GM12878 (cell line): ENCODE results near the gene DIO1. TPM values are rescaled to one million over a fixed set of nuclear protein-coding genes. Genes with fewer than 3 reads are reported as not detected.
"Not testable (repeated sequence)": the region's sequence is repeated elsewhere in the genome, so short reads cannot be mapped to it uniquely, and the experiment has no call there.

Experiments
- ATAC-seq: fragments of 200-7000 bp; cut with Tn5 transposase; 3 replicates; pipeline ENCODE4 v1.9.1; 2020; ENCODE audit warnings: mild to moderate bottlenecking, moderate library complexity
- BruUV-seq: library from RNA; stranded (reverse); fragments of 400-500 nt; replicated peaks from 2 replicates; lab custom pipeline; 2021; lab: Mats Ljungman, UMichigan
- CTCF ChIA-PET: fragments of 300-600 bp; sonication (Branson Sonifier 250); formaldehyde crosslinking; extraction: SDS; loops from one replicate; lab custom pipeline; 2021; ENCODE audit warnings: inconsistent platforms; lab: Yijun Ruan, JAX
- POLR2A ChIA-PET: fragments of 350-600 bp; formaldehyde crosslinking; extraction: SDS; loops from one replicate; lab custom pipeline; 2021; ENCODE audit warnings: inconsistent platforms; lab: Charles Lee
- RAD21 ChIA-PET: fragments of 300-600 bp; sonication (Branson Sonifier 250); formaldehyde crosslinking; loops from one replicate; lab custom pipeline; 2023; ENCODE audit warnings: antibody characterized with exemption; ENCODE audit not compliant: unreplicated experiment; lab: Charles Lee
- SMC1A ChIA-PET: fragments of 300-600 bp; sonication (Branson Sonifier 250); formaldehyde crosslinking; loops from one replicate; lab custom pipeline; 2023; ENCODE audit not compliant: unreplicated experiment, uncharacterized antibody; lab: Charles Lee
- DNase-seq: peaks from one replicate; pipeline ENCODE4 v3.0.0-alpha.2; 2011; ENCODE audit warnings: low read depth, low spot score
- FAIRE-seq: peaks from 3 replicates; lab custom pipeline; 2011; peaks lifted over from hg19 to GRCh38; lab: Jason Lieb, UNC
- H2AFZ ChIP-seq: 2 replicates; pipeline ENCODE4 v1.6.0; 2011; ENCODE audit warnings: low read depth, low read length, control low read depth; ENCODE audit not compliant: control insufficient read depth
- H3K27ac ChIP-seq: 2 replicates; pipeline ENCODE4 v1.5.1; 2011; ENCODE audit warnings: control low read depth; ENCODE audit not compliant: control insufficient read depth, insufficient read depth
- H3K27me3 ChIP-seq, 2 experiments: replicated peaks in 1 of 2; 2 replicates each; pipeline versions ENCODE4 v1.6.0 to v1.6.1; 2011; ENCODE audit warnings: low read length in 1 of 2; ENCODE audit not compliant: control insufficient read depth in 2 of 2, insufficient read depth in 2 of 2
- H3K36me3 ChIP-seq, 2 experiments: 2 replicates each; pipeline ENCODE4 v1.5.1; 2011; ENCODE audit warnings: low read length in 1 of 2; ENCODE audit not compliant: control insufficient read depth in 2 of 2, insufficient read depth in 2 of 2
- H3K4me1 ChIP-seq: 2 replicates; pipeline ENCODE4 v1.6.1; 2011; ENCODE audit warnings: mild to moderate bottlenecking, low read length, moderate library complexity, mixed read lengths; ENCODE audit not compliant: control insufficient read depth, insufficient read depth
- H3K4me2 ChIP-seq: 2 replicates; pipeline ENCODE4 v1.6.0; 2011; ENCODE audit warnings: control low read depth; ENCODE audit not compliant: control insufficient read depth, insufficient read depth
- H3K4me3 ChIP-seq: fragments of 200-600 bp; sonication (generic); 2 replicates; pipeline ENCODE4 v1.5.1; 2016
- H3K79me2 ChIP-seq: 2 replicates; pipeline ENCODE4 v1.6.0; 2011; ENCODE audit warnings: low read length; ENCODE audit not compliant: control insufficient read depth, insufficient read depth
- H3K9ac ChIP-seq: 2 replicates; pipeline ENCODE4 v1.8.0; 2011; ENCODE audit warnings: low read length, control low read depth, mixed read lengths; ENCODE audit not compliant: control insufficient read depth, insufficient read depth
- H3K9me3 ChIP-seq: replicated peaks from 3 replicates; pipeline ENCODE4 v1.5.1; 2011; ENCODE audit warnings: mild to moderate bottlenecking, low read length; ENCODE audit not compliant: control insufficient read depth, insufficient read depth
- H4K20me1 ChIP-seq: 2 replicates; pipeline ENCODE4 v1.6.0; 2011; ENCODE audit not compliant: control insufficient read depth, insufficient read depth
- NR2F1 ChIP-seq: fragments of 450-650 bp; conservative IDR thresholded peaks from 2 replicates; pipeline ENCODE4 v1.6.1; 2017; ENCODE audit warnings: mild to moderate bottlenecking
- SIX5 ChIP-seq: IDR thresholded peaks from 2 replicates; pipeline ENCODE4 v1.6.1; 2011; ENCODE audit warnings: mild to moderate bottlenecking, low read depth, low read length, moderate library complexity; ENCODE audit not compliant: severe bottlenecking
- SMARCA5 ChIP-seq: fragments of 450-650 bp; IDR thresholded peaks from 2 replicates; pipeline ENCODE4 v1.6.1; 2017; ENCODE audit warnings: mild to moderate bottlenecking
- WGBS: methylation state at CpG from one replicate; pipeline ENCODE4 v1.1.6; 2016; ENCODE audit warnings: low lambda C conversion rate; ENCODE audit not compliant: insufficient replicate concordance, insufficient coverage; ENCODE audit errors: missing lambda C conversion rate; 5-methylcytosine and 5-hydroxymethylcytosine counted together
- in situ Hi-C: fragments of 300-500 bp; cut with MboI; formaldehyde crosslinking; loops from 9 replicates; pipeline ENCODE4 v1.14.3; 2018; ENCODE audit warnings: mixed read lengths
- intact Hi-C: fragments of 100-400 bp; cut with micrococcal nuclease; formaldehyde crosslinking; loops from one replicate; pipeline ENCODE4 v1.14.2; 2022; ENCODE audit not compliant: unreplicated experiment
- polyA plus RNA-seq, 11 experiments: library from polyadenylated mRNA; depleted of rRNA in 4 of 11; unstranded in 6 of 11; stranded (reverse) in 5 of 11; fragments of >200 nt; fragmentation: Nextera tagmentation in 4 of 11; fragmentation: Illumina TruSeq in 1 of 11; extraction: Ambion mirVana in 4 of 11; extraction: Trizol in 1 of 11; gene quantifications; 1 replicate in 1 of 11; 2 replicates in 10 of 11; pipeline versions ENCODE4 v1.2.1 to v1.2.3, GENCODE V29; 2011 to 2016; ENCODE audit warnings: inconsistent platforms in 2 of 11, missing spikeins in 2 of 11, low read depth in 1 of 11
- total RNA-seq, 4 experiments: library from RNA; depleted of rRNA in 3 of 4; stranded (reverse); fragments of >200 nt in 3 of 4; fragmentation: Illumina TruSeq in 1 of 4; extraction: Trizol in 1 of 4; gene quantifications; 2 replicates each; pipeline versions ENCODE4 v1.2.1 to v1.2.3, GENCODE V29; 2013 to 2021

DIO1 gene
- total and polyA plus RNA-seq, 10 of the 15 experiments (the other 5 are each of a cell fraction or from before 2014, with no cell fraction given) = 0.11 to 0.26 (median 0.12) TPM; not detected in 6

DNA sequence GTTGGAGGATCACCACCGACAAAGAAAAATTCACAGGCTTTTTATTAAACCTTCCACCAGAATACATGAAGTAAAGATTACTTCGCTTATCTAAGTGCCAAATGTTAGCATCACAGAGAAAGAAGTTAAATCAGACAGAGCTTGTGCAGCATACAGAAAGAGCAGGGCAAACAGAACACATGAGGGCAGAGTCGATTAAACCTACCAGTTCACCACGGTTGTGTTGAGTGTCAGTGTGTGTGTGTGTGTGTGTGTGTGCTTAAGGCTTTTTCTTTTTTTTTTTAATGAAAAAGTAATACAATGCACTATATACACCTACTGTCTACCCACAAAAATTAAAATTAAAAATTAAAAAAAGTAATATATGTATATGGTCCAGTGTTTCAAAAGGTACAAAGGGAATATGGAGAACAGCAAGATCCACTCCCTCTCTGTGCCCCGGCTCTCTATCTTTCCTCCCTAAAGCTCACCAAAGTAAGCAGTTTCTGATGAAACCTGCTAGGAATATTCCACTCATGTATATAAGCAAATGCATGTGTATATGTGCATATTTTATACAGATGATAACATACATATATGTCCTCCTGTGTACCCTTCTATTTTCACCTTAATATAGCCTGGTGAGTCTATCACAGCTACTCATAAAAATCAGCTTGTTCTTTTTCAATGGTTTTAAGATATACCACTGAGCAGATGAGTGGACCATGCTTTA lies 22.1 kb upstream of the DIO1 start:
- no peaks in the 10 kb centered on the region for H3K27me3 ChIP-seq
- POLR2A ChIA-PET = interaction anchor here (1.7 kb wide), 1 partner anchor 11 kb away, joined by 5 read pairs; no protein-coding TSS in a partner anchor
- H3K79me2 ChIP-seq = no peaks in the 10 kb centered on the region
- H4K20me1 ChIP-seq = no peaks in the 10 kb centered on the region
- TF ChIP-seq SIX5 (no peak), NR2F1 (no peak), SMARCA5 (no peak)
- FAIRE-seq = no peak
- H3K4me2 ChIP-seq = no peak overlapping the region
- DNase-seq = no peak
- H3K4me1 ChIP-seq = peaks cover 5% of the 10 kb centered on the region
- H2AFZ ChIP-seq = no peak overlapping the region
- SMC1A ChIA-PET = interaction anchor here (1.6 to 8.4 kb wide), 4 partner anchors 11 to 87 kb away, joined by 5 to 43 read pairs (median 9); no protein-coding TSS in a partner anchor
- H3K9ac ChIP-seq = no peak overlapping the region
- CTCF ChIA-PET = interaction anchor here (1.1 to 16.6 kb wide), 5 partner anchors 11 to 89 kb away, joined by 3 to 232 read pairs (median 81); no protein-coding TSS in a partner anchor
- H3K4me3 ChIP-seq = no peak overlapping the region
- no peak overlapping the region for H3K27ac ChIP-seq
- RAD21 ChIA-PET = interaction anchor here (1.1 kb wide), 1 partner anchor 84 kb away, joined by 4 read pairs; no protein-coding TSS in a partner anchor
- 78% methylated on average over 5 of the region's 5 CpGs for WGBS
- H3K9me3 ChIP-seq = no peaks in the 10 kb centered on the region
- BruUV-seq = no TSS peak
- no peak for ATAC-seq
- intact Hi-C loops (no loop called here), in situ Hi-C loops (loop anchor here (25.0 kb wide), 1 partner anchor 190 kb away; the partner anchor contains the start of genes TCEANC2 and TMEM59)
- peaks cover 0 to 1% of the 10 kb centered on the region in 2 experiments; a peak in 2 of 4 replicates for H3K36me3 ChIP-seq

DNA sequence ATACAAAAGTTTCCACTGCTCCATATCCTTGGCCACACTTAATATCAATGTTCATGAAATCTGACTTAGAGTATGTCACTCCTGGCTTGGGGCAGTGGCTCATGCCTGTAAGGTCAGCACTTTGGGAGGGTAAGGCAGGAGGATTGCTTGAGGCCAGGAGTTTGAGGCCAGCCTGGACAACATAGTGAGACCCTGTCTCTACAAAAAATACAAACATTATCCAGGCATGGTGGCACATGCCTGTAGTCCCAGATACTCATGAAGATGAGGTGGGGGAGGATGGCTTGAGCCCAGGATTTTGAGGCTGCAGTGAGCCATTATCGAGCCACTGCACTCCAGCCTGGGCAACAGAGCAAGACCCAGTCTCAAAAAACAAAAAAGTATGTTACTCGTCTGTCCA lies 18.8 kb upstream of the DIO1 start:
- H2AFZ ChIP-seq, FAIRE-seq, H4K20me1 ChIP-seq, intact Hi-C loops, BruUV-seq, H3K4me1 ChIP-seq, ATAC-seq, H3K27me3 ChIP-seq, H3K27ac ChIP-seq, H3K36me3 ChIP-seq, POLR2A ChIA-PET, H3K9me3 ChIP-seq, H3K79me2 ChIP-seq, RAD21 ChIA-PET, H3K4me2 ChIP-seq, DNase-seq, in situ Hi-C loops, H3K9ac ChIP-seq, H3K4me3 ChIP-seq: not testable (repeated sequence)
- SMC1A ChIA-PET = interaction anchor here (0.9 to 8.4 kb wide), 6 partner anchors 14 to 180 kb away, joined by 3 to 43 read pairs (median 4); no protein-coding TSS in a partner anchor
- 84% methylated on average over 2 of the region's 2 CpGs for WGBS
- CTCF ChIA-PET = interaction anchor here (1.8 to 9.3 kb wide), 4 partner anchors 15 to 84 kb away, joined by 5 to 198 read pairs (median 84); partner anchors contain the start of genes IFT25 and LRRC42
